Ishikawa (cell line): ENCODE measurements around the gene KLHL26.

Source experiments
- EP300 ChIP-seq: IDR thresholded peaks from 2 replicates; pipeline ENCODE4 v1.6.1; 2012; ENCODE audit warnings: borderline replicate concordance
- FOXM1 ChIP-seq: IDR thresholded peaks from 2 replicates; pipeline ENCODE4 v1.6.1; 2012; ENCODE audit warnings: low read depth, borderline replicate concordance
- MAX ChIP-seq: IDR thresholded peaks from 2 replicates; pipeline ENCODE4 v1.6.1; 2012
- RAD21 ChIP-seq: IDR thresholded peaks from 2 replicates; pipeline ENCODE4 v1.6.1; 2012; ENCODE audit warnings: low read depth
- TAF1 ChIP-seq: IDR thresholded peaks from 2 replicates; pipeline ENCODE4 v1.6.1; 2012; ENCODE audit warnings: low read depth, mild to moderate bottlenecking
- TCF12 ChIP-seq: IDR thresholded peaks from 2 replicates; pipeline ENCODE4 v1.6.1; 2012; ENCODE audit warnings: low read depth
- USF1 ChIP-seq: IDR thresholded peaks from 2 replicates; pipeline ENCODE4 v1.6.1; 2012

- TF ChIP-seq TAF1 (no peak), USF1 (no peak), EP300 (no peak), TCF12 (no peak), MAX (no peak), RAD21 (no peak), FOXM1 (no peak)
Measured at GRCh38 chr19:18668744-18669523, 32.1 kb downstream of the KLHL26 start.
